ENCODE data around the gene TNFAIP1. TPM values are rescaled to one million over a fixed set of nuclear protein-coding genes. Genes with fewer than 3 reads are reported as not detected.

The TNFAIP1 gene
- total and polyA plus RNA-seq, 2 of the 4 experiments (the other 2 are of a cell fraction) = 49.1 to 62.9 TPM

DNA sequence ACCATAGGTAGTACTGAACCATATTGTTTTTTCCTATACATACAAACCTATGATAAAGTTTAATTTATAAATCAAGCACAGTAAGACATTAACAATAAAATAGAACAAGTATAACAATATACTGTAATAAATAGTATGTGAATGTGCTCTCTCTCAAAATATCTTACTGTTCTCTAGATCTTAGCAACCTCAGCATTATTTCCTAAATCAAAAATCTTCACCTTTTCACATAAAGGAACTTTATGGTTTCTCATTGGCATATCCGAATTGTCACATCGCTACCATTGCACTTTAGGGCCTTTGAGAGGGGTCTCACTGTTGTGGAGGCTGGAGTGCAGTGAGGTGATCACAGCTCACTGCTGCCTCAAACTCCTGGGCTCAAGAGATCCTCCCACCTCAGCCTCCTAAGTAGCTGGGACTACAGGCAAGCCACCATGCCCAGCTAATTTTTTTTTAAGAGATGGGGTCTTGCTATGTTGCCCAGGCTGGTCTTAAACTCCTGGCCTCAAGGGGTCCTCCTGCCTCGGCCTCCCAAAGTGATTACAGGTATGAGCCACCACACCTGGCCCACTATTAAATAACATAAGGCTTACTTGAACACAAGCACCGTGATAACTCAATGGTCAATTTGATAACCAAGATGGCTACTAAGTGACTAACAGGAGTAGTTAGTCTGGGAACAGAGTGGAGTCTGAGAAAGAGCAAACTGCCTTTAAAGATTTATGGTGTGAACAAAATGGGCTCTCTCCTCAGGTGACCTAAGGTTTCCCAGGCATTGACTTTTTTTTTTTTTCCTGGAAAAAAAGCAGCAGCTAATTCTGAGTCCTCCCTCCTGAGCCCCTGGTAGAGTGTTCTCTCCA lies 19.5 kb upstream of the TNFAIP1 start:
- no peak for ATAC-seq (ENCODE audit: low read depth)
- Histone ChIP-seq H3K9me3 (ENCODE audit: control insufficient read depth, insufficient read depth, low read length) (no peaks in the 10 kb centered on the region), H3K79me1 (ENCODE audit: low read depth in 1 of 2, low read length in 2 of 2) (peaks cover 13 to 19% of the 10 kb centered on the region in 2 experiments; a peak in 3 of 4 replicates), H3K4me3 (ENCODE audit: insufficient read depth, low read depth, low read length) (no peak overlapping the region), H3K56ac (ENCODE audit: extremely low read depth, insufficient read depth, low read length) (no peak overlapping the region), H2AK9ac (replicated peaks; ENCODE audit: low read depth, low read length, poor library complexity) (no peak overlapping the region), H3K14ac (replicated peaks; ENCODE audit: low read depth, low read length) (no peak overlapping the region), H3K27me3 (ENCODE audit: control insufficient read depth, insufficient read depth, low read length) (peaks cover 2% of the 10 kb centered on the region), H3K4me1 (ENCODE audit: control insufficient read depth, insufficient read depth, low read length) (peaks cover 4% of the 10 kb centered on the region; the same call in 1 of the 2 replicates), H2AFZ (replicated peaks; ENCODE audit: low read length, poor library complexity) (no peak overlapping the region), H2BK20ac (ENCODE audit: low read depth, low read length) (no peak overlapping the region), H4K5ac (ENCODE audit: low read depth, low read length) (no peak overlapping the region), H3K36me3 (ENCODE audit: control insufficient read depth, insufficient read depth, low read length) (no peaks in the 10 kb centered on the region), H3K18ac (ENCODE audit: low read depth, low read length) (no peak overlapping the region), H3K23ac (ENCODE audit: low read depth, low read length) (no peak overlapping the region), H4K20me1 (ENCODE audit: insufficient read depth, low read length) (no peaks in the 10 kb centered on the region), H2AK5ac (ENCODE audit: low read depth, low read length) (no peak overlapping the region), H3K4ac (ENCODE audit: low read depth, low read length) (no peak overlapping the region), H3K4me2 (ENCODE audit: low read depth, low read length) (no peak overlapping the region), H4K91ac (ENCODE audit: insufficient read depth, low read depth, low read length) (no peak overlapping the region), H3K9me1 (ENCODE audit: insufficient read depth, low read length) (peaks cover 3% of the 10 kb centered on the region; the same call in 1 of the 2 replicates), H2BK5ac (ENCODE audit: low read depth, low read length, poor library complexity, severe bottlenecking) (no peak overlapping the region), H2BK120ac (ENCODE audit: low read depth, low read length) (no peak overlapping the region), H4K8ac (ENCODE audit: low read depth in 2 of 2, low read length in 2 of 2) (no peak overlapping the region), H2BK15ac (ENCODE audit: low read depth, low read length) (no peak overlapping the region), H3K27ac (ENCODE audit: insufficient read depth, low read length) (no peak overlapping the region), H3K9ac (ENCODE audit: low read depth, low read length) (no peak overlapping the region)
- no TSS peak for BruUV-seq (replicated peaks)
- WGBS, 2 experiments (ENCODE audit: extremely low coverage in 2 of 2, insufficient read length in 1 of 2) = no CpG with 5 or more reads among the region's 4 CpGs
- dilution Hi-C loops (cut with HindIII; ENCODE audit: low sequenced_read_pairs, unreplicated experiment) (no loop called here), in situ Hi-C loops (cut with MboI; ENCODE audit: low sequenced_read_pairs) (no loop called here), intact Hi-C loops (cut with micrococcal nuclease) (loop anchor here (5.0 kb wide), 1 partner anchor 424 kb away; the partner anchor contains the start of gene LYRM9)
- CTCF ChIA-PET = no interaction called here
- no peak for DNase-seq
- TF ChIP-seq RFX5 (IDR thresholded peaks at IDR 0.05; ENCODE audit: low read depth, low read length) (no peak), MAFK (IDR thresholded peaks at IDR 0.05; ENCODE audit: low read depth, low read length) (peak; percentile 61), CHD1 (IDR thresholded peaks at IDR 0.05; ENCODE audit: low read depth, low read length) (no peak), USF2 (IDR thresholded peaks at IDR 0.05; ENCODE audit: low read depth, low read length) (no peak)
- POLR2A ChIA-PET (ENCODE audit: unreplicated experiment) = no interaction called here

Data from IMR-90 (cell line).